K562 (cell line): ENCODE results near the gene RAB31. TPM values are rescaled to one million over a fixed set of nuclear protein-coding genes. Genes with fewer than 3 reads are reported as not detected.

Experiments used
- CBX2 ChIP-seq: fragments of 200-600 bp; sonication (generic); IDR thresholded peaks from one replicate; pipeline ENCODE4 v1.6.1; 2012; ENCODE audit warnings: mild to moderate bottlenecking, low read length, inconsistent platforms; ENCODE audit not compliant: insufficient read depth, poor library complexity, severe bottlenecking
- DACH1 ChIP-seq: fragments of 450-650 bp; IDR thresholded peaks from 2 replicates; pipeline ENCODE4 v1.6.1; 2018; ENCODE audit not compliant: partially characterized antibody
- HEY1 ChIP-seq: fragments of 250-450 bp; sonication (Bioruptor Pico); IDR thresholded peaks from 2 replicates; pipeline ENCODE4 v1.5.0; 2020; ENCODE audit warnings: mild to moderate bottlenecking, moderate library complexity, borderline replicate concordance
- KHSRP ChIP-seq: fragments of 450-650 bp; IDR thresholded peaks from 2 replicates; pipeline ENCODE4 v1.6.1; 2017
- MIER1 ChIP-seq: fragments of 450-650 bp; IDR thresholded peaks from 2 replicates; pipeline ENCODE4 v1.6.1; 2016; ENCODE audit warnings: antibody characterized with exemption, mild to moderate bottlenecking, low read depth
- NFIX ChIP-seq: fragments of 250-450 bp; sonication (Bioruptor Pico); IDR thresholded peaks from 2 replicates; pipeline ENCODE4 v1.4.0; 2020; ENCODE audit warnings: low read depth, mild to moderate bottlenecking, moderate library complexity
- NFRKB ChIP-seq: fragments of 450-650 bp; IDR thresholded peaks from 2 replicates; pipeline ENCODE4 v1.6.1; 2016; ENCODE audit warnings: low read depth
- PCBP2 ChIP-seq: fragments of 200-400 bp; formaldehyde crosslinking; IDR thresholded peaks from 2 replicates; pipeline ENCODE4 v1.6.1; 2018; ENCODE audit warnings: low read length, low read depth, mild to moderate bottlenecking, moderate library complexity; ENCODE audit not compliant: poor library complexity, severe bottlenecking
- POLR2A ChIP-seq: fragments of 450-650 bp; conservative IDR thresholded peaks from 2 replicates; pipeline ENCODE4 v1.6.1; 2016
- RFX1 ChIP-seq: fragments of 450-650 bp; IDR thresholded peaks from 2 replicates; pipeline ENCODE4 v1.6.1; 2016; ENCODE audit warnings: mild to moderate bottlenecking, moderate library complexity
- ZNF224 ChIP-seq: sonication (generic); formaldehyde crosslinking; IDR thresholded peaks from 2 replicates; pipeline ENCODE4 v1.8.0; 2022; ENCODE audit warnings: mild to moderate bottlenecking, missing genetic modification reagents
- ZNF79 ChIP-seq: fragments of 250-450 bp; sonication (Bioruptor Pico); IDR thresholded peaks from 2 replicates; pipeline ENCODE4 v1.4.0; 2020; ENCODE audit warnings: low read depth, mild to moderate bottlenecking, moderate library complexity
- polyA plus RNA-seq, 8 experiments: library from polyadenylated mRNA; depleted of rRNA in 4 of 8; stranded (reverse) in 5 of 8; unstranded in 3 of 8; fragments of >200 nt; fragmentation: Nextera tagmentation in 2 of 8; fragmentation: Illumina TruSeq in 1 of 8; extraction: Ambion mirVana in 2 of 8; extraction: Trizol in 1 of 8; gene quantifications; 2 replicates each; pipeline versions ENCODE4 v1.2.1 to v1.2.3, GENCODE V29; 2011 to 2014; ENCODE audit warnings: inconsistent platforms in 1 of 8, missing spikeins in 1 of 8
- total RNA-seq, 7 experiments: library from RNA; depleted of rRNA in 6 of 7; stranded (reverse); fragments of >200 nt in 6 of 7; fragmentation: Illumina TruSeq in 2 of 7; extraction: Trizol in 2 of 7; gene quantifications; 2 replicates each; pipeline versions ENCODE4 v1.2.1 to v1.2.3, GENCODE V29; 2011 to 2021; ENCODE audit warnings: low replicate concordance in 1 of 7
- TF ChIP-seq, protein P1 (sequence below): fragments of 250-450 bp; sonication (Bioruptor Pico); IDR thresholded peaks from 2 replicates; pipeline ENCODE4 v1.4.0; 2020; ENCODE audit warnings: mild to moderate bottlenecking, moderate library complexity
- TF ChIP-seq, protein P2 (sequence below): sonication (generic); formaldehyde crosslinking; IDR thresholded peaks from 2 replicates; pipeline ENCODE4 v1.8.0; 2022; ENCODE audit warnings: mild to moderate bottlenecking, missing genetic modification reagents
- TF ChIP-seq, protein P3 (sequence below), 2 experiments: fragments of 450-650 bp in 1 of 2; IDR thresholded peaks; 2 replicates each; pipeline ENCODE4 v1.6.1; 2011 to 2017; ENCODE audit warnings: low read depth in 2 of 2, antibody characterized with exemption in 1 of 2, borderline replicate concordance in 1 of 2, low read length in 1 of 2, mild to moderate bottlenecking in 1 of 2, mixed read lengths in 1 of 2; ENCODE audit not compliant: control insufficient read depth in 1 of 2
- TF ChIP-seq, protein P4 (sequence below): fragments of 450-650 bp; formaldehyde crosslinking; IDR thresholded peaks from 2 replicates; pipeline ENCODE4 v1.4.0; 2020; ENCODE audit warnings: mild to moderate bottlenecking, moderate library complexity
- TF ChIP-seq, protein P5 (sequence below): fragments of 450-650 bp; IDR thresholded peaks from 2 replicates; pipeline ENCODE4 v1.6.1; 2017; ENCODE audit warnings: mild to moderate bottlenecking, moderate library complexity

Gene RAB31
- total and polyA plus RNA-seq, 9 of the 15 experiments (the other 6 are each of a cell fraction or from before 2014, with no cell fraction given): 20.7 to 70.4 (median 41.3) TPM

DNA sequence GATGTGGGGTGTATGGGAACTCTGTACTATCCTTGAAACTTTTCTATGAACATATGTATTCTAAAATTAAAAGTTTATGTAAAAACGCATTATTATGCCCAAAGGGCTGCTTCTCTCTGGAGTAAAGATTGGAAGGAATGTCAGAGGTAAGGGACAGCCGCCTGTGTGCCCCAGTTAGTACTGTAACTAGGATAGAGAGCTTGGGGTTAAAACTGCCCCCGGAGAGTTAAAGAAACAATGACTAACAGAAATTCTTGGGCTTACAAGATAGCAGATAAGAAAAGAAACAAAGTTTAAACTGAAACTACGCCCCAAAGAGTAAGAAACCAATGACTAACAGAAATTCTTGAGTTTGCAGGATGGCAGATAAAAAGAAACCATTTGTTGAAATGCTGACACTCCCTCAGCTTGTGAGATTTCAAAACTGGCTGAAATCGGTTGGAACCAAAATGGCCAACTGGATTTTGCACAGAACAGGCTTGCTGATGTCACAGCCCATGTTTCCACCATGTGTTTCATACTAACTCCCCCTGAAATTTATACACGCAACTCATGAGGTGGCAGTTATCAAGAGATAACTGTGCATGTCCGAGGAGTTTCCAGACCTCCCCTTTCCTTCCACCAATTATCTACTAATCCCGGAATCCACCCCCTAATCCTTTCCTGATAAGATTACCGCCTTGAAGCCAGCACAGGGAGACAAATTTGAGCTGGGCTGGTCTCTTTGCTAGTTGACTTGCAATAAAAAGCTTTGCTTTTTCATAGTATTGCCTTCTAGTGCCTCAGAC is 169.0 kb downstream of the RAB31 start (continued):
- no peak for TF ChIP-seq RFX1
- TF ChIP-seq, protein P1, sequence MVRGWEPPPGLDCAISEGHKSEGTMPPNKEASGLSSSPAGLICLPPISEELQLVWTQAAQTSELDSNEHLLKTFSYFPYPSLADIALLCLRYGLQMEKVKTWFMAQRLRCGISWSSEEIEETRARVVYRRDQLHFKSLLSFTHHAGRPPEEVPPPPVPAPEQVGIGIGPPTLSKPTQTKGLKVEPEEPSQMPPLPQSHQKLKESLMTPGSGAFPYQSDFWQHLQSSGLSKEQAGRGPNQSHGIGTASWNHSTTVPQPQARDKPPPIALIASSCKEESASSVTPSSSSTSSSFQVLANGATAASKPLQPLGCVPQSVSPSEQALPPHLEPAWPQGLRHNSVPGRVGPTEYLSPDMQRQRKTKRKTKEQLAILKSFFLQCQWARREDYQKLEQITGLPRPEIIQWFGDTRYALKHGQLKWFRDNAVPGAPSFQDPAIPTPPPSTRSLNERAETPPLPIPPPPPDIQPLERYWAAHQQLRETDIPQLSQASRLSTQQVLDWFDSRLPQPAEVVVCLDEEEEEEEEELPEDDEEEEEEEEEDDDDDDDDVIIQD (CRISPR knock-in tag): no peak
- TF ChIP-seq ZNF224 (CRISPR knock-in tag): no peak
- TF ChIP-seq, protein P2, sequence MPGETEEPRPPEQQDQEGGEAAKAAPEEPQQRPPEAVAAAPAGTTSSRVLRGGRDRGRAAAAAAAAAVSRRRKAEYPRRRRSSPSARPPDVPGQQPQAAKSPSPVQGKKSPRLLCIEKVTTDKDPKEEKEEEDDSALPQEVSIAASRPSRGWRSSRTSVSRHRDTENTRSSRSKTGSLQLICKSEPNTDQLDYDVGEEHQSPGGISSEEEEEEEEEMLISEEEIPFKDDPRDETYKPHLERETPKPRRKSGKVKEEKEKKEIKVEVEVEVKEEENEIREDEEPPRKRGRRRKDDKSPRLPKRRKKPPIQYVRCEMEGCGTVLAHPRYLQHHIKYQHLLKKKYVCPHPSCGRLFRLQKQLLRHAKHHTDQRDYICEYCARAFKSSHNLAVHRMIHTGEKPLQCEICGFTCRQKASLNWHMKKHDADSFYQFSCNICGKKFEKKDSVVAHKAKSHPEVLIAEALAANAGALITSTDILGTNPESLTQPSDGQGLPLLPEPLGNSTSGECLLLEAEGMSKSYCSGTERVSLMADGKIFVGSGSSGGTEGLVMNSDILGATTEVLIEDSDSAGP (CRISPR knock-in tag): no peak
- peak; percentile 60; the same call in 1 of the 2 replicates for TF ChIP-seq KHSRP
- peak; percentile 89; the same call in 1 of the 2 replicates for TF ChIP-seq HEY1
- no peak for TF ChIP-seq NFRKB
- TF ChIP-seq NFIX (CRISPR knock-in tag): no peak
- TF ChIP-seq, protein P3, sequence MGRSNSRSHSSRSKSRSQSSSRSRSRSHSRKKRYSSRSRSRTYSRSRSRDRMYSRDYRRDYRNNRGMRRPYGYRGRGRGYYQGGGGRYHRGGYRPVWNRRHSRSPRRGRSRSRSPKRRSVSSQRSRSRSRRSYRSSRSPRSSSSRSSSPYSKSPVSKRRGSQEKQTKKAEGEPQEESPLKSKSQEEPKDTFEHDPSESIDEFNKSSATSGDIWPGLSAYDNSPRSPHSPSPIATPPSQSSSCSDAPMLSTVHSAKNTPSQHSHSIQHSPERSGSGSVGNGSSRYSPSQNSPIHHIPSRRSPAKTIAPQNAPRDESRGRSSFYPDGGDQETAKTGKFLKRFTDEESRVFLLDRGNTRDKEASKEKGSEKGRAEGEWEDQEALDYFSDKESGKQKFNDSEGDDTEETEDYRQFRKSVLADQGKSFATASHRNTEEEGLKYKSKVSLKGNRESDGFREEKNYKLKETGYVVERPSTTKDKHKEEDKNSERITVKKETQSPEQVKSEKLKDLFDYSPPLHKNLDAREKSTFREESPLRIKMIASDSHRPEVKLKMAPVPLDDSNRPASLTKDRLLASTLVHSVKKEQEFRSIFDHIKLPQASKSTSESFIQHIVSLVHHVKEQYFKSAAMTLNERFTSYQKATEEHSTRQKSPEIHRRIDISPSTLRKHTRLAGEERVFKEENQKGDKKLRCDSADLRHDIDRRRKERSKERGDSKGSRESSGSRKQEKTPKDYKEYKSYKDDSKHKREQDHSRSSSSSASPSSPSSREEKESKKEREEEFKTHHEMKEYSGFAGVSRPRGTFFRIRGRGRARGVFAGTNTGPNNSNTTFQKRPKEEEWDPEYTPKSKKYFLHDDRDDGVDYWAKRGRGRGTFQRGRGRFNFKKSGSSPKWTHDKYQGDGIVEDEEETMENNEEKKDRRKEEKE (IDR thresholded peaks at IDR 0.05; ENCODE audit: borderline replicate concordance in 1 of 2, control insufficient read depth in 1 of 2, low read depth in 2 of 2, low read length in 1 of 2): peak in 1 of 2 experiments; percentile 90; a peak in 2 of 4 replicates
- no peak for TF ChIP-seq ZNF79
- TF ChIP-seq, protein P4, sequence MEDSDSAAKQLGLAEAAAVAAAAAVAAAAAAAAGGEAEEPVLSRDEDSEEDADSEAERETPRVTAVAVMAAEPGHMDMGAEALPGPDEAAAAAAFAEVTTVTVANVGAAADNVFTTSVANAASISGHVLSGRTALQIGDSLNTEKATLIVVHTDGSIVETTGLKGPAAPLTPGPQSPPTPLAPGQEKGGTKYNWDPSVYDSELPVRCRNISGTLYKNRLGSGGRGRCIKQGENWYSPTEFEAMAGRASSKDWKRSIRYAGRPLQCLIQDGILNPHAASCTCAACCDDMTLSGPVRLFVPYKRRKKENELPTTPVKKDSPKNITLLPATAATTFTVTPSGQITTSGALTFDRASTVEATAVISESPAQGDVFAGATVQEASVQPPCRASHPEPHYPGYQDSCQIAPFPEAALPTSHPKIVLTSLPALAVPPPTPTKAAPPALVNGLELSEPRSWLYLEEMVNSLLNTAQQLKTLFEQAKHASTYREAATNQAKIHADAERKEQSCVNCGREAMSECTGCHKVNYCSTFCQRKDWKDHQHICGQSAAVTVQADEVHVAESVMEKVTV (CRISPR knock-in tag): no peak
- TF ChIP-seq POLR2A: peak; percentile 71; the same call in 1 of the 2 replicates
- TF ChIP-seq MIER1: no peak
- no peak for TF ChIP-seq PCBP2
- TF ChIP-seq CBX2: no peak
- TF ChIP-seq, protein P5, sequence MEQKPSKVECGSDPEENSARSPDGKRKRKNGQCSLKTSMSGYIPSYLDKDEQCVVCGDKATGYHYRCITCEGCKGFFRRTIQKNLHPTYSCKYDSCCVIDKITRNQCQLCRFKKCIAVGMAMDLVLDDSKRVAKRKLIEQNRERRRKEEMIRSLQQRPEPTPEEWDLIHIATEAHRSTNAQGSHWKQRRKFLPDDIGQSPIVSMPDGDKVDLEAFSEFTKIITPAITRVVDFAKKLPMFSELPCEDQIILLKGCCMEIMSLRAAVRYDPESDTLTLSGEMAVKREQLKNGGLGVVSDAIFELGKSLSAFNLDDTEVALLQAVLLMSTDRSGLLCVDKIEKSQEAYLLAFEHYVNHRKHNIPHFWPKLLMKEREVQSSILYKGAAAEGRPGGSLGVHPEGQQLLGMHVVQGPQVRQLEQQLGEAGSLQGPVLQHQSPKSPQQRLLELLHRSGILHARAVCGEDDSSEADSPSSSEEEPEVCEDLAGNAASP: no peak
- TF ChIP-seq DACH1: no peak
